RWPE2 (cell line): Measurements from ENCODE around the gene LAMA2.

ENCODE experiments used
- ATAC-seq: fragments of 200-7000 bp; cut with Tn5 transposase; 3 replicates; pipeline ENCODE4 v1.9.1; 2021; ENCODE audit warnings: low read depth
- DNase-seq: peaks from one replicate; pipeline ENCODE4 v3.0.0-alpha.2; 2020; ENCODE audit warnings: low spot score
- H3K27ac ChIP-seq: fragments of 450-650 bp; 2 replicates; pipeline ENCODE4 v1.5.1; 2017; ENCODE audit warnings: mild to moderate bottlenecking; ENCODE audit not compliant: poor library complexity, severe bottlenecking
- H3K27me3 ChIP-seq: fragments of 250-450 bp; sonication (Bioruptor Pico); 2 replicates; pipeline ENCODE4 v1.5.1; 2021; ENCODE audit warnings: mild to moderate bottlenecking, moderate library complexity; ENCODE audit not compliant: insufficient read depth, poor library complexity, severe bottlenecking
- H3K36me3 ChIP-seq: fragments of 250-450 bp; sonication (Bioruptor Pico); 2 replicates; pipeline ENCODE4 v1.5.1; 2020; ENCODE audit warnings: low read depth, mild to moderate bottlenecking, moderate library complexity
- H3K4me1 ChIP-seq: fragments of 250-450 bp; sonication (Bioruptor Pico); 2 replicates; pipeline ENCODE4 v1.5.1; 2021; ENCODE audit warnings: mild to moderate bottlenecking, moderate library complexity; ENCODE audit not compliant: insufficient read depth, poor library complexity, severe bottlenecking
- H3K4me3 ChIP-seq: fragments of 250-450 bp; sonication (Bioruptor Pico); 2 replicates; pipeline ENCODE4 v1.5.1; 2021; ENCODE audit warnings: mild to moderate bottlenecking, moderate library complexity; ENCODE audit not compliant: severe bottlenecking
- H3K9me3 ChIP-seq: fragments of 250-450 bp; sonication (Bioruptor Pico); 2 replicates; pipeline ENCODE4 v1.5.1; 2021; ENCODE audit warnings: mild to moderate bottlenecking, moderate library complexity; ENCODE audit not compliant: severe bottlenecking
- CTCF ChIP-seq: fragments of 450-650 bp; IDR thresholded peaks from one replicate; pipeline ENCODE4 v1.5.1; 2017; ENCODE audit warnings: mild to moderate bottlenecking, moderate library complexity; ENCODE audit not compliant: poor library complexity, severe bottlenecking

The LAMA2 gene

GRCh38 chr6:129289442-129289841, 406.5 kb downstream of the LAMA2 start:
- ATAC-seq (no peak), DNase-seq (no peak)
- no peaks in the 10 kb centered on the region for H3K4me1 ChIP-seq
- H3K9me3 ChIP-seq, result no peaks in the 10 kb centered on the region
- H3K27ac ChIP-seq, result no peak overlapping the region
- H3K27me3 ChIP-seq, result no peaks in the 10 kb centered on the region
- no peak overlapping the region for H3K4me3 ChIP-seq
- no peaks in the 10 kb centered on the region for H3K36me3 ChIP-seq
- TF ChIP-seq CTCF, result no peak

GRCh38 chr6:129292836-129293235, 409.9 kb downstream of the LAMA2 start:
- no peak for ATAC-seq
- Histone ChIP-seq H3K4me1 (no peaks in the 10 kb centered on the region), H3K9me3 (no peaks in the 10 kb centered on the region), H3K36me3 (no peaks in the 10 kb centered on the region), H3K27ac (no peak overlapping the region), H3K4me3 (no peak overlapping the region), H3K27me3 (no peaks in the 10 kb centered on the region)
- DNase-seq, result no peak
- no peak for TF ChIP-seq CTCF

GRCh38 chr6:129297592-129297991, 414.7 kb downstream of the LAMA2 start:
- H3K27ac ChIP-seq, result no peak overlapping the region
- H3K9me3 ChIP-seq, result no peaks in the 10 kb centered on the region
- ATAC-seq (no peak), DNase-seq (no peak)
- no peaks in the 10 kb centered on the region for H3K36me3 ChIP-seq
- no peak for TF ChIP-seq CTCF
- no peak overlapping the region for H3K4me3 ChIP-seq
- H3K27me3 ChIP-seq, result peaks cover 3% of the 10 kb centered on the region
- no peaks in the 10 kb centered on the region for H3K4me1 ChIP-seq

DNA sequence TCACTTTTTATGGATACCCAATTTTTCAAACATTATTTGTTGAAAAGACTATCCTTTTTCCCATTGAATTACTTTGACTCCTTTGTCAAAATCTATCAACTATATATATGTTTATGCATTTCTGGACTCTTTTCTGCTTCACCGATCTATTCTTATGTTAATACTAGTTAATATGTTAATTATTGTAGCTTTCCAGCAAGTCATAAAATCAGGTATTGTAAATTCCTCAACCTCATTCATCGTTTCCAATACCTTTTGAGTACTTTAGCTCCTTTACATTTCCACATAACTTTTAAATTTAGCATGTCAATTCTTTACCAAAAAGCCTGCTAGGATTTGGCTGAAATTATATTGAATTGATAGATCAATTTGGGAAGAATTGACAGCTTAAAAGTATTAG, 419.7 kb downstream of the LAMA2 start:
- TF ChIP-seq CTCF, result no peak
- no peak for ATAC-seq
- no peaks in the 10 kb centered on the region for H3K36me3 ChIP-seq
- peaks cover 3% of the 10 kb centered on the region for H3K27me3 ChIP-seq
- no peaks in the 10 kb centered on the region for H3K9me3 ChIP-seq
- DNase-seq, result no peak
- no peak overlapping the region for H3K4me3 ChIP-seq
- no peaks in the 10 kb centered on the region for H3K4me1 ChIP-seq
- H3K27ac ChIP-seq, result no peak overlapping the region

- no peak for DNase-seq
- H3K4me3 ChIP-seq, result no peak overlapping the region
- no peaks in the 10 kb centered on the region for H3K27me3 ChIP-seq
- H3K27ac ChIP-seq, result no peak overlapping the region
- no peaks in the 10 kb centered on the region for H3K36me3 ChIP-seq
- TF ChIP-seq CTCF, result no peak
- H3K9me3 ChIP-seq, result no peaks in the 10 kb centered on the region
- ATAC-seq, result no peak
- no peaks in the 10 kb centered on the region for H3K4me1 ChIP-seq
Measured at GRCh38 chr6:129306826-129307225, 423.9 kb downstream of the LAMA2 start.
